Right lung (tissue), 5 donors: Measurements from ENCODE around the gene IL11RA. TPM values are rescaled to one million over a fixed set of nuclear protein-coding genes. Genes with fewer than 3 reads are reported as not detected.
A peak's percentile ranks its signal among the peaks of the same experiment; 100 is the strongest.

ENCODE experiments used
- DNase-seq, 2 donors: peaks; one replicate each; pipeline ENCODE4 v3.0.0-alpha.2; 2013
- polyA plus RNA-seq, 5 donors: library from polyadenylated mRNA; unstranded; fragments of 120-200 nt; gene quantifications; one replicate each; pipeline versions ENCODE4 v1.2.1 to v1.2.3, GENCODE V29; 2013; ENCODE audit warnings: inconsistent platforms in 1 of 5, low replicate concordance in 1 of 5; ENCODE audit not compliant: insufficient read length in 5 of 5, insufficient read depth in 1 of 5

The IL11RA gene
- polyA plus RNA-seq, 5 donors = 86.7 to 124 (median 108) TPM

- DNase-seq = no peak
These were observed 32.2 kb downstream of the IL11RA start for GRCh38 chr9:34684145-34684544.

GRCh38 chr9:34684816-34685215, 32.8 kb downstream of the IL11RA start:
- DNase-seq = no peak

- DNase-seq = no peak
These were observed 33.6 kb downstream of the IL11RA start for GRCh38 chr9:34685591-34685990.

GRCh38 chr9:34686231-34686630, 34.2 kb downstream of the IL11RA start:
- DNase-seq = no peak

GRCh38 chr9:34686732-34687131, 34.7 kb downstream of the IL11RA start:
- DNase-seq = no peak

DNA sequence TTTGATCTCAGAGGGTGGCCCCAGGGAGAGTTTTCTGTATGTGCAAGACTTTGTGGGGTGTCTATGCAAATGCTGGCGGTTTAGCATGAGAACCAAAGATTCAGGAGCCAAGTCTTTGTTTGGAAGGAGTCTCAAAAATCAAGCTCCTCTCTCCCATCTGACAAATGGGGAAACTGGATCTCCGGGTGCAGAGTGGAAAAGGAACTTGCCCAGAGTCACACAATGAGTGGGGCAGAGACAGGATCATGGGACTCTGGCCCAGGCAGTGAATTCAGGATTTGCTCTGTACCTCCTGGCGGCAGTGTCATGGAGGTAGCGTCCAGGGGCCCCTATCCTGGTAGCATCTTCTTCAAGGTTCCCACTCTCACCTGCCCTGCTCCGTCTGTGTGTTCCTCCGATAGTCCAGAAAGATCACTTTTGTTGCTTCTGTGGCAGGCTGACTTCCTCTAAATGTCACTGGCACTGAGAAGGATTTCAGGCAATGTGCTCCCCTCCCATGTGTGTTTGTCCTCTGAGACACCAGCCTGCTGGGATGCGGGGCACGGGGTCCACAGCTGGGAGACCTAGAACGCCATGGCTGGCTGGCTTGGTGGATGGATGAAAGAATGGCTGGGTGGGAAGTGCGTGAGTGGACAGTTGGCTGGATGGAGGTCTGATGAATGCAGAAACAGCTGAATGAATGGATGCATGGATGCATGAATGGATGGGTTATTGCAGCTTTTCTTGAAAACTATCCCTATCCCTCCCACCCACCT, 35.5 kb downstream of the IL11RA start:
- DNase-seq = no peak

DNA sequence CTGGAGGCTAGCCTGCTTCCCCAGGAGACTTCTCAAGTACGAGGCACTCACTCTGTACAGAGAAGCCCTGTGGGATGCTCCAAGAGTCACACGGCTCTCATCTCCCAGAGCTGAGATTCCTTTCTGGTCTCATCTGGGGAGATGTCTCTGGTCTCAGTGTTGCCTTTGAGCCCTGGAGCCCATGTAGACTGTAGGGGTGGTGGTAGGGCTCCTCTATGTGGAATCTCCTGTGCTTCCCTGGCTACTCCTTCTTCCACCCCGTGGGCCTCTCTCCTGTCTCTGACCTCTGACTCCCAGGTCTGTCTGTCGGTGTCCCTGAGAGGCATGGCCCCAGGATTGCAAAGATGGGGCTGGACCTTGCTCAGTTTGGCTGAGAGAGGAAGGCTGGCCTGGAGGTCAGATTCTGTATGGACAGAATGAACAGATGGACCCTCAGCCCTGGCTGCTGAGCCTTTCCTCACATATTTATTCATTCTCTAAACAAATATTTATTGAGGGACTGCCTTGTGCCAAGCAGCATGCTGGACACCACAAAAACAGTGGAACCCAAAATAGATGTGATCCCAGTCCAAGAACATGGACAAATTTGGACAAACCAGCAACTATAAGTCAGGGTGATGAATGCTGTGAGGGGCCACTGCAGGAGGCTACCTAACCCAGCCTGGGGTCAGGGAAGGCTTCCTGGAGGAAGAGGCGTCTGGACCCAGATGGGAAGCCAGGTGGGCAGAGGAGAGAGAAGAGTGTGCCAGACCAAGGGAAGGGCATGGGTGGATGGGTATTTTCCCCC, 36.5 kb downstream of the IL11RA start:
- DNase-seq = no peak

- DNase-seq = no peak
These were observed 37.1 kb downstream of the IL11RA start for GRCh38 chr9:34689116-34689470.

DNA sequence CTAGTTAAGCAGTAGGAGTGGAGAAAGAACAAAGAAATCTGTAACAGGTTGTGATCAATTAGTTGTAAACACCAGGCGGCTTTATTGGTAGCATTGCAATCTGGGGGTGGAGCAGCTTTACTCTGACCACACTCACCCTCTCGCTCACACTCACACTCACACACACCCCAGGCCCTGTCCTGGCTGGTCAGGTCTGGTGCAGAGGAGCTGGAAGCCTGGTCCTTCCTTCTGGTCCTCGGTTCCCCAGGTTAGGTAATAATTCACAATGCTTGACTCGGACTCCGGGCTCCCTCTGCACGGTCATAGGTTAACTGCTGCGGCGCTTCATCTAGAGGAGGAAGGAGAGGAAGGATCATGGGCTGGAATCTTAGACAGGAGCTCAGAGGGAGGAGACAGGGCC, 37.5 kb downstream of the IL11RA start:
- no peak for DNase-seq

DNA sequence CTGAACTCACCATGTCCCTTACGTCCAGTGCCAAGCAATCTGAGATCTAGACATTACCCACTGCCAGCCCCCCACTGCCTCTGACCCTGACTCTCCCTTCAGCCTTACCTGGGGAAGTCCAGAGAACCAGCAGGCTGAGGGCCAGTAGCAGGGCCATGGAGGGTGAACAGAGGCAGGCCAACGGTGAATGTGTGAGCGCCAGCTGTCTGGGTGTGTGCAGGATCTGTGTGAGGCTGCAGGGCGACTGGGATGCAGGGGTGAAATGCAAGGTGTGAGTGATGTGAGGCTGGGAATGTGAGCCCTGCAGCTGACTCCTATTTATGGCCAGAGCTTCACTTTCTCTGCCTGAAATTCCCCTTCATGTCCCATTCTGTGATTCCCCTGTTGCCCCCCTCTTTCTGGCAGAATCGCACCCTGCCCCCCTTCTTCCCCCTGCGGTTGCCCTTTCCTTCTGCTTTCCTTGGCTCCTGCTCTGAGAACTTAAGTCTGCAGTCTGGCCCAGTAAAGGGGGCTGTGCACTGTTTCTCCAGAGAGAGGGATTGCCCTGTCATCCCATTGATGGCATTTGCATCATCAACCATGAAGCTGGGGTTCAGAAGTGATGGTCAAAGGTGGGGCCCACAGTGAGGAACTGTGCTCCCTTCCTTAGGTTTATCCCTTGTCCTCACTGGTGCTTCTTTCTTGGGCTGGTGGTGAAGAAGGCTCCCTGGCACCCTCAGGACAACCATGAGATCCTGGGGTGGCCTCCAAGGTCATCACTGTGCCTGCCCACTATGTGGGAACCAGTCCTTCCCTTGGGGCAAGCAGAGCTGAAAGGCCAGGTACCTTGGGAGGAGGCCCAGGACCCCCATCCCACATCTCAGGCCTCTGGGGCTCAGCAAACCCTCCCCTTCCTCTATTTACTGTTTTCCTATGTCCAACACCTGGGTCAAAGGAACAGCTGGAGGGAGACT, 39.3 kb downstream of the IL11RA start, which contains the start of gene CCL19:
Gene CCL19 (minus strand): TSS at position 294 of the 953 bp plus-strand sequence. CDS start 137 bp downstream, at position 157.
- DNase-seq = no peak

GRCh38 chr9:34691936-34692315, 39.9 kb downstream of the IL11RA start:
- DNase-seq = no peak

DNA sequence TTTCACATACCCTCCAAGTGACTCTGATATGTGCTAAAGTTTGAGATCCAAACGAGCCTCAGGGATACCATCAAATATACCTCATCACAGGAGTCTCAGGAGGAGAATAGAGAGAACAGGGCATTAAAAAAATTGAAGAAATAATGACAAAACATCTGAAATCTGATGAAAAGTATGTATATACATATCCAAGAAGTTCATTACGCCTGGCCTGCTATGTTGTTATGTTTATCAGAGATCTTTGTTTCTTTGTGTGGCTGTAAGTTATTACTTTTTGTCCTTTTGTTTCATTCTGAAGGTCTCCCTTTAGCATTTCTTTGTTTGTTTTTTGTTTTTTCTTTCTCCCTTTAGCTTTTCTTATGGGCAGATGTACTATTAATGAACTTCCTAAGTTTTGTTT, 41.6 kb downstream of the IL11RA start:
- DNase-seq = no peak

GRCh38 chr9:34694811-34695210, 42.8 kb downstream of the IL11RA start:
- DNase-seq = no peak

DNA sequence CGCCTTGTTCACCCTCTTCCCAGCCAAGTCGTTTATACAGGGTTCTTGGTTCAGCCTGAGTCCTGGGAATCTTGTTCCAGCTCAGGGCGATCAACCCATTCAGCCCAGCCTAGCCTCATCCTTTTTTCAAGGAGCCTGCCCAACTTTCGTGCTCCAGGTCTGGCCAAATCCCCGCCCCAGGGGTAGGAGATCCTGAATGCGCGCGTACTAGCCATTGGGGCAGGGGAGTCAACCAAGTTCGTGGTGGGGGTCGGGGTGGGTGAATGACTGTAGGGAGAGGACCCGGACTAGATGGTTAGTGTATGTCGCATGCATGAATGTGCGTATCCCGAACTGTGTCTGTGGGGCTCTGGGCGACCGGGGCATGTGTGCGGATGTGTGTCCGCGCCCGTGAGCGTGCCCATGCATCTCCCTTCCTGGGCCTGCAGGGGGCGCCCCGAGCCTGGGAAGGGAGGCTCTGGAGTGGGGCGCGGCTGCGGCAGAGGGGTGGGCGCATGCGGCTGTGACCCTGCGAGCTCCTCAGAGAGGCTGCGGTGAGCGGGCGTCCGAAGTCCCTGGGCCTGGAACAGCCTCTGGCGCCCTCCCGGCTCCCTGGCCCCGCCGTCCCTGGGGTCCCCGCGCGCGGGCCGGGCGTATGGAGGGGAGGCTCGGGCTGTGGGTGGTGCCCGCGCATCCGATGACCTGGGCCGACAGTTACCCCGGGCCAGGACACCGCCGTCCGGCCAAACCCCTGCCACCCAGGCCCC, 49.2 kb downstream of the IL11RA start:
- DNase-seq = peak; percentile 59 to 60

DNA sequence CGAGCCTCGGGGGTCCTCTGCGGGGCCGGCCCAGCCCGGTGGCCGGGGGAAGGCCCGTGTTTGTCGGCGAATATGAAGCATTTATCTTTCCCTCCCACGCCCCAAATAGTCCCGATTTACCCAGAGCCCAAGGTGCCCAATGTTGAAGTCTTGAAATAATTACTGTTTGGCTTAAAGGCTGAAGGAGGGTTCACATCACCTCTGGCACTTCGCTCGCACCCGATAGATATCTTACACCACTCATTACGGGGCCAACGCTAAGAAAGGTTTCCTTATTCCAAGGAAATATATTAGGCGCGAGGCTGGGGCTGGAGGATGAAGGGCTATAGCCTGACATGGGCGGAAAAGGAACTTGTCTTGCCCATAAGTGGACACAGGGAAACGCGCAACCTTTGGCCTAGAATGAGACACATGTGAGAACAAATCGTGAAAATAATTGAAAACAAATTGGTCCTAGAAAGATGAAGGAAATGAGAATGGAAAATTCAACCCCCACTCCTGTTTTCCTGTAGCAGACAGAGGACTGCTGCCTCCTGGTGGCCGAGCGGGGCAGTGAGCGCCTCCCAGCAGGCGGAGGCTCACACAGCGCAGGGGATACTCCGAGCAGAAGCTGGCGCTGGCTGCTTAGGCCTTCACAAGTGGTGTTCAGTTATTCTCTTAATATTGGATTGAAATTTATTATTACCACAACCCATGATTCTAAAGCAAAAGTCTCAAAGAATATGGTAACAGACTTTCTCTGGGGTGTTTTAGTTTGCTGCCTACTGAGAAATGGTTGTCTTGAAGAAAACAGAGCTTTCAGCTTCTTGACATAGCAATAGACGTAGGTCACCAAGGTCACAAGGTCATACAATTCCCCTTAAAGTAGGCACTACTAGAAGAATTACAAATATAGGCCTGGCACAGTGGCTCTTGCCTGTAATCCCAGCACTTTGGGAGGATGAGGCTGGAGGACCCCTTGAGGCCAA, 50.1 kb downstream of the IL11RA start:
- DNase-seq = peak; percentile 72 to 84

- no peak for DNase-seq
These were observed 55.1 kb downstream of the IL11RA start for GRCh38 chr9:34707130-34707529.

DNA sequence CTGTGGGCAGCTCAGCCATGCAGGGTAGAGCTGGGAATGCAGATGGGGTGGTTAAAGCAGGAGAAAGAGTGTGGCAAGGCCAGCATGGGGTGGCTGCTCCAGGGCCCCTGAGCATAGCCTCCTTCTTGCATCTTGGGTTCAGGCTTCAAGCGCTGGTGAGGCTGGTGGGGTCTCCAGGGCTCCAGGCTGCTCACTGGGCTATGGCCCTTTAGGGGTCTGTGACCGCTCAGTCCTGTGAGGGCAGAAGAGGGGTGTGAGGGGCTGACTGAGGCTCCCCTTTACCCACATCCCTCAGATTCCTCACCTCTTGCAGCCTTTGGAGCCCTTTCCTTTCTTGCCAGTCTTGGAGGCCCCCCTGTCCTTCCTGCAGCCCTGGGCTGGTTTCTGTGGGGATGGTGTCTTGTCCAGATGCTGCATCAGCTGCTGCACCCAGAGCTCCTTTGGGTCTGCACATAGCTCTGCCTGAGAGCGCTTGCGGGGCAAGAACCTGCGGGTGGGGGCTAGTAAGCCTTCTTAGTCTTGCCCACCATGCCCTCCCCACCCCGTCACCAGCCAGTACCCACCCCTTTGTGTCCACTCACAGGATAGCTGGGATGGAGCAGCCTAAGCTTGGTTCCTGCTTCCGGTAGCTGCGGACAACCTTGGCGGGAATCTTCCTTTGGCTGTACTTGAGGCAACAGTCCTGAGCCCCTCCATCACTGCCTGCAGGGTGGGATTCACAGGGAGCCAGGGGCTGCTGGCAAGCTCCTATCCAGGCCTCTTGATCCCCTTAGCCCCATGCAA, 57.4 kb downstream of the IL11RA start:
- no peak for DNase-seq

DNA sequence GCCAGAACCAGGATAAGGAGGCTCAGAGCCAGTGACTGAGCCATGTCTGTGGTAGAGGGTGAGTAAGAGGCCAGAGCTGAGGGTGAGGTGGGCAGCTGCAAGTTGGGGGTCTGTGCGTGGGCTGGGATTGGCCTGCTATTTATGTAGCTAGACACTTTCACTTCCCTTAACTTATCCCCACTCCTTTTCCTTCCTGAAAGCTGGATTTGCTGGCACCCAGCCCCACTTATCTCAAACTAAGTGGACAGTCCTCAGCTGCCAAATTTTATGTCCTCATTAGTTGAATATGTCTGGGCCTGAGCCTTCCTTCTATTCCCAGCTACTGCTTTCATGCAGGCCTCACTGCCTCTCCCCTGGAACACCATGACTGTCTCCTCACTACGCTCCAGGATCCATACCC, 58.0 kb downstream of the IL11RA start, which contains the start of gene CCL21:
Gene CCL21 (minus strand): TSS at position 114 of the 400 bp plus-strand sequence. CDS start 70 bp downstream, at position 44.
- DNase-seq = peak; percentile 74 to 76
